HCT116 (cell line): ENCODE data around the gene UBXN2A.

Experiments used
- EZH2phosphoT487 ChIP-seq: fragments of 200-600 bp; IDR thresholded peaks from 2 replicates; pipeline ENCODE4 v1.6.1; 2018; ENCODE audit warnings: antibody characterized with exemption, borderline replicate concordance
- POLR2AphosphoS5 ChIP-seq: IDR thresholded peaks from 2 replicates; pipeline ENCODE4 v1.6.1; 2011; ENCODE audit warnings: mild to moderate bottlenecking, low read depth, low read length, moderate library complexity
- SIN3A ChIP-seq: IDR thresholded peaks from 2 replicates; pipeline ENCODE4 v1.6.1; 2012; ENCODE audit warnings: low read depth

GRCh38 chr2:23941644-23942043 is 1.4 kb downstream of the UBXN2A start:
- TF ChIP-seq EZH2phosphoT487: no peak
- no peak for TF ChIP-seq SIN3A
- no peak for TF ChIP-seq POLR2AphosphoS5
